OCI-LY1 (cell line): ENCODE results near the gene CLIC4.

ENCODE experiments used
- EZH2 ChIP-seq: fragments of 200-600 bp; sonication (generic), shearing (Covaris generic); IDR thresholded peaks from 2 replicates; pipeline ENCODE4 v1.8.0; 2017; ENCODE audit warnings: borderline replicate concordance, mixed run types, mild to moderate bottlenecking, antibody characterized with exemption, low read length, moderate library complexity, mixed read lengths
- TF ChIP-seq, protein P1 (sequence below): fragments of 200-600 bp; sonication (generic), shearing (Covaris generic); IDR thresholded peaks from 2 replicates; pipeline ENCODE4 v1.5.1; 2017; ENCODE audit warnings: mild to moderate bottlenecking, antibody characterized with exemption, low read length, moderate library complexity, mixed read lengths

DNA sequence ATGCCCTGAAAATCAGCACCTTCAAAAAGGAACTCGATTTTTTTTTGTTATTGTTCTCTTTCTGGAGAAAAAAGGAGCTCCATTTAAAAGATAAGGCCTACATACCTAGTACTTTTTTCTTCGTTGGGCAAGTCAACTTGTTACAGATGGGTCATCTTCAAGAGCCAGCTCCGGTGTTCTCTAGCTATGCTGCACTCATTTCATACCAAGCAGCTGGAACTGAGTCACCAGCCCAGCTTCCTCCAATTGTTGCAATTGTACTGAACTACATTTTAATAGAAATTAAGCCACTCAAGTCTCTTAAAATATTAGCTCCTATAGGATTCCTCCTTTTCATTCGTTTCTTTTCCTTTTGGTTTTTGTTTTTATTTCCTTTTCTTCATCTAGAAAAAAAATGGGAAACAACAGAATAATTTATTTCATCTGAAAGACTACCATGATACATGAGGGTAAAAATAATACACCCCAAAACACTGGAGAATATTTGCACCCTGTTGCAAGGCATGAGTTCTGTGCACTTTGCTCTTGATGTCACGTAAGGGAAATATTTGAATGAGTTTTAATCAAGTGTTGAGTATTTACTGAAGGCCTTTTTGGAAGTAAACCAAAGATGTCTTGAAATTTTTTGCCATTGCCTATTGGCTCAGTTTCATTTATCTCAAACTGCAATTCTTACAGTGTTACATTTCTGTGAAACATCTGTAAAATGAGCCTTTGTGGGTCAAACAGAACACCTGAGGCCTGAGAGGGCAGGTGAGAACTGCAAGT, 60.5 kb downstream of the CLIC4 start:
- TF ChIP-seq, protein P1, sequence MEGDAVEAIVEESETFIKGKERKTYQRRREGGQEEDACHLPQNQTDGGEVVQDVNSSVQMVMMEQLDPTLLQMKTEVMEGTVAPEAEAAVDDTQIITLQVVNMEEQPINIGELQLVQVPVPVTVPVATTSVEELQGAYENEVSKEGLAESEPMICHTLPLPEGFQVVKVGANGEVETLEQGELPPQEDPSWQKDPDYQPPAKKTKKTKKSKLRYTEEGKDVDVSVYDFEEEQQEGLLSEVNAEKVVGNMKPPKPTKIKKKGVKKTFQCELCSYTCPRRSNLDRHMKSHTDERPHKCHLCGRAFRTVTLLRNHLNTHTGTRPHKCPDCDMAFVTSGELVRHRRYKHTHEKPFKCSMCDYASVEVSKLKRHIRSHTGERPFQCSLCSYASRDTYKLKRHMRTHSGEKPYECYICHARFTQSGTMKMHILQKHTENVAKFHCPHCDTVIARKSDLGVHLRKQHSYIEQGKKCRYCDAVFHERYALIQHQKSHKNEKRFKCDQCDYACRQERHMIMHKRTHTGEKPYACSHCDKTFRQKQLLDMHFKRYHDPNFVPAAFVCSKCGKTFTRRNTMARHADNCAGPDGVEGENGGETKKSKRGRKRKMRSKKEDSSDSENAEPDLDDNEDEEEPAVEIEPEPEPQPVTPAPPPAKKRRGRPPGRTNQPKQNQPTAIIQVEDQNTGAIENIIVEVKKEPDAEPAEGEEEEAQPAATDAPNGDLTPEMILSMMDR: no peak
- no peak for TF ChIP-seq EZH2
